ENCODE data around the gene STX8. TPM values are rescaled to one million over a fixed set of nuclear protein-coding genes. Genes with fewer than 3 reads are reported as not detected.

STX8 gene
- polyA plus RNA-seq, 1 experiment = 44.7 TPM

DNA sequence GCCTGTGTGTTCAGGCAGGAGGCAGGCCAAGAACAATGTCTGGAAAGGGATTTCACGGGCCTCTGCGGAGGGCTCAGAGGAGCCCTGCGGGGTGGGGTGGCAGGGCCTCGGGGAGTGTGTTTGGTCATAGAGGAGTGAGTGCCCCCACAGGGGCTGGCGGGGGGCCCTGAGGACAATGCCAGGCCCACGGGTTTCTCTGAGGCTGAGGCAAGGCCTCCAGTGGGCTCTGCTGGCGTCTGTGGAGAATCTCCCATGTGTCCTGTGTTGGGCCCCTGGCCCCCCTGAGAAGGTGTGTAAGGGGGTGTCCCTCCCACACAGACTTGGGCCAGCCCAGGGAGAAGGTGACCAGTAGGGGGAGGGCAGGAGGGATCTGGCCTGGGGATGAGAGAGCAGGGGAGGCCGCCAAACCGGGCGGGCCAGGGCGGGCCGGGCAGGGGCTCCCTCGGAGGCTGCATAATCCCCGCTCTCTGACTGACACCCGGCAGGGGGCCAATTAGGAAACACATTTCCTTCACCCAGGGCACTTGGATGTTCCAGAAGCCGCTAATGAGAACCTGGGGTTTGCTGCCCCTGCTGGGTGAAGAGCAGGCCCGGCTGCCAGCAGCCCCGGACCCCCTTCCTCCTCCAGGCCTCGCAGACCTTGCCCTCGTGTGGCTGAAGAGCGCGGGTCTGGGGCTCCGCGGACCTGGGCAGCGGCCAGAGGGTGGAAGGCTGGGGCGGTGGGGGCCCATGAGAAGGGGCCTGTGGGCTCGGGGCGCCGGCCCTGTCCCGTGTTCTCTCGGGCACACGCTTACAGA, 350.1 kb downstream of the STX8 start:
- ChIA-PET CTCF (interaction anchor here (1.1 to 1.3 kb wide), 3 partner anchors 8 to 101 kb away, joined by 3 read pairs; no protein-coding TSS in a partner anchor), POLR2A (no interaction called here)
- DNase-seq (ENCODE audit: low read depth) = no peak
- no peak overlapping the region for H3K4me3 ChIP-seq (ENCODE audit: low read depth, low read length)
- TF ChIP-seq, protein P1, sequence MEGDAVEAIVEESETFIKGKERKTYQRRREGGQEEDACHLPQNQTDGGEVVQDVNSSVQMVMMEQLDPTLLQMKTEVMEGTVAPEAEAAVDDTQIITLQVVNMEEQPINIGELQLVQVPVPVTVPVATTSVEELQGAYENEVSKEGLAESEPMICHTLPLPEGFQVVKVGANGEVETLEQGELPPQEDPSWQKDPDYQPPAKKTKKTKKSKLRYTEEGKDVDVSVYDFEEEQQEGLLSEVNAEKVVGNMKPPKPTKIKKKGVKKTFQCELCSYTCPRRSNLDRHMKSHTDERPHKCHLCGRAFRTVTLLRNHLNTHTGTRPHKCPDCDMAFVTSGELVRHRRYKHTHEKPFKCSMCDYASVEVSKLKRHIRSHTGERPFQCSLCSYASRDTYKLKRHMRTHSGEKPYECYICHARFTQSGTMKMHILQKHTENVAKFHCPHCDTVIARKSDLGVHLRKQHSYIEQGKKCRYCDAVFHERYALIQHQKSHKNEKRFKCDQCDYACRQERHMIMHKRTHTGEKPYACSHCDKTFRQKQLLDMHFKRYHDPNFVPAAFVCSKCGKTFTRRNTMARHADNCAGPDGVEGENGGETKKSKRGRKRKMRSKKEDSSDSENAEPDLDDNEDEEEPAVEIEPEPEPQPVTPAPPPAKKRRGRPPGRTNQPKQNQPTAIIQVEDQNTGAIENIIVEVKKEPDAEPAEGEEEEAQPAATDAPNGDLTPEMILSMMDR (IDR thresholded peaks at IDR 0.05; ENCODE audit: insufficient read depth, low read depth, low read length) = no peak
- H3K27me3 ChIP-seq (ENCODE audit: control insufficient read depth, insufficient read depth, low read length) = no peaks in the 10 kb centered on the region
- no peaks in the 10 kb centered on the region for H3K36me3 ChIP-seq (ENCODE audit: control insufficient read depth, insufficient read depth, low read length)

DNA sequence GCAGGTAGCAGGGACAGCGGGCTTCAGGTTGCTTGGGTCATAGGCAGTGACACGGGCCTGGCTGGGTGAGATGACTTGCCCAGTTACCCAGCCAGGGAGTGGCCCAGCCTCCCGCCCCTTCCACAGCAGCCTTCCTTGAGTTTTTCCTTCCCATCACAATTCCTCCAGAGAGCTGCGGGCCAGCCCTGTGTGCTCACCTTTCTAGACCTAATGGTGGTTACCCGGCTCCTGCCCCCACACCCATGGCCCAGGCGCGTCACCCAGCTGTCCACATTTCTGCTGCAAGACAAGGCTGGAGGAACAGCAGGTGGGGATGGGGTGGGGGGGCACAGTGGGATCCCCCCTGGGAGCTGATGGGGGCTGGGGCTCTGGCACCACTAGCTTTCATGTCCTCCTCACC, 351.1 kb downstream of the STX8 start:
- no peaks in the 10 kb centered on the region for H3K27me3 ChIP-seq (ENCODE audit: control insufficient read depth, insufficient read depth, low read length)
- TF ChIP-seq, protein P1 (IDR thresholded peaks at IDR 0.05; ENCODE audit: insufficient read depth, low read depth, low read length) = no peak
- CTCF ChIA-PET = interaction anchor here (1.2 kb wide), 1 partner anchor 102 kb away, joined by 3 read pairs; no protein-coding TSS in a partner anchor
- H3K4me3 ChIP-seq (ENCODE audit: low read depth, low read length) = no peak overlapping the region
- DNase-seq (ENCODE audit: low read depth) = no peak
- H3K36me3 ChIP-seq (ENCODE audit: control insufficient read depth, insufficient read depth, low read length) = no peaks in the 10 kb centered on the region
- POLR2A ChIA-PET = no interaction called here

DNA sequence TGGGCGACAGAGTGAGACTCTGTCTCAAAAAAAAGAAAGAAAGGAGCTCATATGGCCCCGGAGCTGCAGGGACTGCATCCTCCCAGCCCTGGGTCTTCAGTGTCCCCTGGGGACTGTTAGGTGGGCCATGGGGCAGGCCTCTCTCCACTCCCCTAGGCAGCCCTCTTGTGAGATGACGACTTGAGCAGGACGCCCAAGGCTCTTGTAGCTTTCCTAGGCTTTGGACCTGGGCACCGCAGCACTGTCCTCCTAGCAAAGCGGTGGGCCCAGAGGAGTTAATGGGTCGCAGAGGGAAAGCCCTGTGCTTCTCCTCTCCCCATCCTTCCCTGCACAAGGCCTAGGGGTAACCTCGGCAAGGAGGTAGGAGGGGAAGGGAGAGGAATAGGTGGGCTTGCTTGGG, 352.1 kb downstream of the STX8 start:
- Histone ChIP-seq H3K36me3 (ENCODE audit: control insufficient read depth, insufficient read depth, low read length) (no peaks in the 10 kb centered on the region), H3K27me3 (ENCODE audit: control insufficient read depth, insufficient read depth, low read length) (no peaks in the 10 kb centered on the region), H3K4me3 (ENCODE audit: low read depth, low read length) (no peak overlapping the region)
- DNase-seq (ENCODE audit: low read depth) = no peak
- POLR2A ChIA-PET = no interaction called here
- TF ChIP-seq, protein P1 (IDR thresholded peaks at IDR 0.05; ENCODE audit: insufficient read depth, low read depth, low read length) = no peak
- CTCF ChIA-PET = no interaction called here

DNA sequence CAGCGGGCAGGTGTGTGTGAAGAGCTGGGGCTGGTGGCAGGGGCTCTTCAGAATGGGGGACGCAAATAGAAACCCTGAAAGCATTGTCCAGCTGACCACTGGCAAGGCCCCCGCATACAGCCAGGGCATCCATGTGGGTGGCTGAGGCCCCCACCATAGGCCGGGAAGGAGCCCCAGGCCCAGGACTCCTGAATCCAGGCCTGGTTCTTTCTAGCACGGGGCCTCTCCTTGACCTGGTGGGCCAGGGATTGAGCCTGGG, 353.8 kb downstream of the STX8 start:
- TF ChIP-seq, protein P1 (IDR thresholded peaks at IDR 0.05; ENCODE audit: insufficient read depth, low read depth, low read length) = no peak
- DNase-seq (ENCODE audit: low read depth) = no peak
- no peaks in the 10 kb centered on the region for H3K36me3 ChIP-seq (ENCODE audit: control insufficient read depth, insufficient read depth, low read length)
- no peaks in the 10 kb centered on the region for H3K27me3 ChIP-seq (ENCODE audit: control insufficient read depth, insufficient read depth, low read length)
- ChIA-PET CTCF (interaction anchor here (1.1 kb wide), 1 partner anchor 229 kb away, joined by 3 read pairs; no protein-coding TSS in a partner anchor), POLR2A (no interaction called here)
- H3K4me3 ChIP-seq (ENCODE audit: low read depth, low read length) = no peak overlapping the region

DNA sequence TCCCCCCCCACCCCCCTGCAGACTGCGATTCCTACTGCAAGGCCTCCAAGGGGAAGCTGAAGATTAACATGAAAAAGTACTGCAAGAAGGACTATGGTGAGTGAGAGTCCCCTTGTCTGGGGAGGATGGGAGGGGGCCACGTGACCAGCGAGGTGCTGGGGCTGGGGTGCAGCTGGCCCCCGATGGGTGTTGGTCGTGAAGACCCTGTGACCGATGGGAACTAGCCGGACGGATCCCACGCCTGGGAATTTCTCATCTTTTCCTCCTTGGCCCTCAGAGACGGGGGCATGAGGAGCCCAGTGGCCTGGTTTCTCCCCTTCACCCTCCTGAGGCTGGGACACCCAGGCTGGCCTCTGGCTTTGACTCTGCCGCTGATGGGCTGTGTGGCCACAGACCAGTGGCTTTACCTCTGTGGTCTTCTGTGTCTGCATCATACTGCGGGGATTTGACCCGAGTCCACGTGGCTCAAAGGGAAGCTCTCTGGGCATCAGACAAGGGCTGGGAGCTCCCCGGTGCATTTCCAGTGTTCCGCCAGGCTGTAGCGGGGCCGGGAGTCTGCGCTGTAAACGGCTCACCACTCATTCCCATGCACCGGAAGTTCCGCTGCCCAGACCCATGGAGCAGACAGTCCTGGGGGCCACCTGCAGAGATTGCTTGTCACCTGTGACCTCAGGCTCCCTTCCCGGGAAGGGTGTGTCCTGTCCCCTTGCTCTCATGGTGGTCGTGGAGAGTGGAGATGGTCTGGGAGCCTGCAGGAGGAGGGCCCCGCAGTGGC, 354.3 kb downstream of the STX8 start:
- no peak for DNase-seq (ENCODE audit: low read depth)
- Histone ChIP-seq H3K36me3 (ENCODE audit: control insufficient read depth, insufficient read depth, low read length) (no peaks in the 10 kb centered on the region), H3K4me3 (ENCODE audit: low read depth, low read length) (no peak overlapping the region), H3K27me3 (ENCODE audit: control insufficient read depth, insufficient read depth, low read length) (no peaks in the 10 kb centered on the region)
- TF ChIP-seq, protein P1 (IDR thresholded peaks at IDR 0.05; ENCODE audit: insufficient read depth, low read depth, low read length) = no peak
- ChIA-PET POLR2A (no interaction called here), CTCF (interaction anchor here (1.1 kb wide), 1 partner anchor 229 kb away, joined by 3 read pairs; no protein-coding TSS in a partner anchor)
